ENCODE data around the gene TOMM34.

Gene TOMM34

GRCh38 chr20:44960103-44960852 lies at the start of gene TOMM34:
Gene TOMM34 (minus strand): TSS chr20:44960397. CDS start chr20:44960333, 64 bp downstream.
- peak; percentile 88 for DNase-seq (ENCODE audit: low read depth)

GRCh38 chr20:45008521-45009049 lies 48.4 kb upstream of the TOMM34 start:
- no peak for DNase-seq (ENCODE audit: low read depth)

- DNase-seq (ENCODE audit: low read depth) = no peak
These were observed 37.5 kb upstream of the TOMM34 start for GRCh38 chr20:44997668-44998067.

- no peak for DNase-seq (ENCODE audit: low read depth)
These were observed 37.0 kb upstream of the TOMM34 start for GRCh38 chr20:44997171-44997570.

GRCh38 chr20:44993343-44993742 lies 33.1 kb upstream of the TOMM34 start:
- DNase-seq (ENCODE audit: low read depth) = no peak

- no peak for DNase-seq (ENCODE audit: low read depth)
These were observed 30.8 kb upstream of the TOMM34 start for GRCh38 chr20:44990957-44991356.

- no peak for DNase-seq (ENCODE audit: low read depth)
These were observed 30.2 kb upstream of the TOMM34 start for GRCh38 chr20:44990425-44990824.

- DNase-seq (ENCODE audit: low read depth) = no peak
These were observed 28.5 kb upstream of the TOMM34 start for GRCh38 chr20:44988631-44989171.

- DNase-seq (ENCODE audit: low read depth) = no peak
These were observed 23.0 kb upstream of the TOMM34 start for GRCh38 chr20:44983093-44983674.

GRCh38 chr20:44981736-44982406 lies 21.7 kb upstream of the TOMM34 start:
- no peak for DNase-seq (ENCODE audit: low read depth)

GRCh38 chr20:44979090-44979621 lies 19.0 kb upstream of the TOMM34 start:
- DNase-seq (ENCODE audit: low read depth) = no peak

GRCh38 chr20:44976698-44977097 lies 16.5 kb upstream of the TOMM34 start:
- no peak for DNase-seq (ENCODE audit: low read depth)

- DNase-seq (ENCODE audit: low read depth) = no peak
These were observed 12.9 kb upstream of the TOMM34 start for GRCh38 chr20:44973053-44973452.

- no peak for DNase-seq (ENCODE audit: low read depth)
These were observed 10.1 kb upstream of the TOMM34 start for GRCh38 chr20:44970243-44970757.

- no peak for DNase-seq (ENCODE audit: low read depth)
These were observed 9.2 kb upstream of the TOMM34 start for GRCh38 chr20:44969300-44969894.

GRCh38 chr20:44967207-44967807 lies 7.1 kb upstream of the TOMM34 start:
- DNase-seq (ENCODE audit: low read depth) = no peak

- peak; percentile 80 for DNase-seq (ENCODE audit: low read depth)
These were observed 6.1 kb upstream of the TOMM34 start, which contains the start of gene STK4 for GRCh38 chr20:44966030-44966961. Gene STK4 (plus strand): TSS chr20:44966512. CDS start chr20:44966569, 57 bp downstream.

GRCh38 chr20:44965651-44966029 lies 5.4 kb upstream of the TOMM34 start:
- DNase-seq (ENCODE audit: low read depth) = no peak

GRCh38 chr20:44963325-44964215 lies 3.4 kb upstream of the TOMM34 start:
- no peak for DNase-seq (ENCODE audit: low read depth)
